Occipital lobe (tissue), 2 donors: Measurements from ENCODE around the gene KDM7A. TPM values are rescaled to one million over a fixed set of nuclear protein-coding genes. Genes with fewer than 3 reads are reported as not detected.
A peak's percentile ranks its signal among the peaks of the same experiment; 100 is the strongest.
"Not testable (repeated sequence)": the region's sequence is repeated elsewhere in the genome, so short reads cannot be mapped to it uniquely, and the experiment has no call there.

Source experiments
- DNase-seq: peaks from one replicate; lab custom pipeline; 2025; lab: John Stamatoyannopoulos, UW
- total RNA-seq: library from RNA; depleted of rRNA; stranded (reverse); fragments of >200 nt; gene quantifications from one replicate; pipeline ENCODE4 v1.2.3, GENCODE V29; 2014

The KDM7A gene
- total RNA-seq, 1 donor from 2014 or later = 18.6 TPM

GRCh38 chr7:140202942-140203341 is 26.2 kb upstream of the KDM7A start:
- DNase-seq = not testable (repeated sequence)

- no peak for DNase-seq
Observed at GRCh38 chr7:140201393-140201792, 24.6 kb upstream of the KDM7A start.

GRCh38 chr7:140200061-140200989 is 23.5 kb upstream of the KDM7A start:
- DNase-seq = no peak

GRCh38 chr7:140197938-140198337 is 21.2 kb upstream of the KDM7A start:
- no peak for DNase-seq

GRCh38 chr7:140197218-140197890 is 20.6 kb upstream of the KDM7A start:
- DNase-seq = no peak

- no peak for DNase-seq
Observed at GRCh38 chr7:140196361-140197217, 19.8 kb upstream of the KDM7A start.

GRCh38 chr7:140195859-140196258 is 19.1 kb upstream of the KDM7A start:
- no peak for DNase-seq

GRCh38 chr7:140192620-140193019 is 15.8 kb upstream of the KDM7A start:
- DNase-seq = no peak

GRCh38 chr7:140192176-140192575 is 15.4 kb upstream of the KDM7A start:
- no peak for DNase-seq

- no peak for DNase-seq
Observed at GRCh38 chr7:140190588-140190987, 13.8 kb upstream of the KDM7A start.

- DNase-seq = no peak
Observed at GRCh38 chr7:140189917-140190316, 13.1 kb upstream of the KDM7A start.

GRCh38 chr7:140182917-140183316 is 6.1 kb upstream of the KDM7A start:
- DNase-seq = no peak

- DNase-seq = no peak
Observed at GRCh38 chr7:140179339-140179738, 2.6 kb upstream of the KDM7A start.

GRCh38 chr7:140176122-140176701 is 571 bp downstream of the KDM7A start:
- DNase-seq = no peak

GRCh38 chr7:140175221-140176121 is 1.3 kb downstream of the KDM7A start:
- DNase-seq = peak; percentile 71

- DNase-seq = no peak
Observed at GRCh38 chr7:140174217-140174616, 2.6 kb downstream of the KDM7A start.

GRCh38 chr7:140170375-140170774 is 6.4 kb downstream of the KDM7A start:
- DNase-seq = no peak

- DNase-seq = no peak
Observed at GRCh38 chr7:140168816-140169215, 8.0 kb downstream of the KDM7A start.

- no peak for DNase-seq
Observed at GRCh38 chr7:140165422-140165821, 11.4 kb downstream of the KDM7A start.

- not testable (repeated sequence) for DNase-seq
Observed at GRCh38 chr7:140162081-140162480, 14.7 kb downstream of the KDM7A start.
